Spleen (tissue), 7 donors: ENCODE results near the gene NGB.

Source experiments
- POLR2A ChIP-seq, 3 donors: fragments of 450-650 bp; IDR thresholded peaks; one replicate each; pipeline ENCODE4 v1.5.1; 2017; ENCODE audit warnings: antibody characterized with exemption in 3 of 3, mild to moderate bottlenecking in 1 of 3
- TF ChIP-seq, protein P1 (sequence below), 11 experiments: fragments of 200-600 bp in 7 of 11; fragments of 450-650 bp in 4 of 11; sonication (generic) in 4 of 11; IDR thresholded peaks in 8 of 11; conservative IDR thresholded peaks in 3 of 11; 1 replicate in 7 of 11; 2 replicates in 4 of 11; pipeline versions ENCODE4 v1.4.0 to v1.8.0; 2016 to 2021; ENCODE audit warnings: antibody characterized with exemption in 11 of 11, inconsistent platforms in 4 of 11, mild to moderate bottlenecking in 1 of 11
- donor health status: DM: no; HTN: no; CAD: no; lungs with moderate emphysema.
- donor health status: DM: no; HTN: no; CAD: no.
- donor health status: DM: no; HTN: no; CAD: no.

DNA sequence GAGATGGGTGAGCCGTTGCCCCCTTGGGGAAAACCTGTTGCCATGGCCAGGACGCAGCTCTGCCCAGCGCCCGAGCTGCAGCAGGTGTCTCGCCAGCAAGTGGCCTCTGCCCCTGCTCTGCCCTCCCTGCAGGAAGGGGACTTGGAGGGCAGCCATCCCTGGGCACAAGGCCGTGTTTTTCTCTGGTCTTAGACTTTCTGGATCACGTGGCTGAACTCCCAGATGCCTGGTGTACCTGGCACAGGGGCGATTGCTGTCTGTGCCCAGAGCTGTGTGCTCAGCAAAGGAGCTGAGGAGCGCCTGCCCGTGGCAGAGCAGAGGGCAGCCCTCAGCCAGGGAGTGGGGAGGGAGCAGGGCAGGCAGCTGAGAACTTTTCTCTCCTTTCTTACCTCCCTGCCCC is 51.4 kb downstream of the NGB start:
- TF ChIP-seq, protein P1, sequence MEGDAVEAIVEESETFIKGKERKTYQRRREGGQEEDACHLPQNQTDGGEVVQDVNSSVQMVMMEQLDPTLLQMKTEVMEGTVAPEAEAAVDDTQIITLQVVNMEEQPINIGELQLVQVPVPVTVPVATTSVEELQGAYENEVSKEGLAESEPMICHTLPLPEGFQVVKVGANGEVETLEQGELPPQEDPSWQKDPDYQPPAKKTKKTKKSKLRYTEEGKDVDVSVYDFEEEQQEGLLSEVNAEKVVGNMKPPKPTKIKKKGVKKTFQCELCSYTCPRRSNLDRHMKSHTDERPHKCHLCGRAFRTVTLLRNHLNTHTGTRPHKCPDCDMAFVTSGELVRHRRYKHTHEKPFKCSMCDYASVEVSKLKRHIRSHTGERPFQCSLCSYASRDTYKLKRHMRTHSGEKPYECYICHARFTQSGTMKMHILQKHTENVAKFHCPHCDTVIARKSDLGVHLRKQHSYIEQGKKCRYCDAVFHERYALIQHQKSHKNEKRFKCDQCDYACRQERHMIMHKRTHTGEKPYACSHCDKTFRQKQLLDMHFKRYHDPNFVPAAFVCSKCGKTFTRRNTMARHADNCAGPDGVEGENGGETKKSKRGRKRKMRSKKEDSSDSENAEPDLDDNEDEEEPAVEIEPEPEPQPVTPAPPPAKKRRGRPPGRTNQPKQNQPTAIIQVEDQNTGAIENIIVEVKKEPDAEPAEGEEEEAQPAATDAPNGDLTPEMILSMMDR (IDR thresholded peaks at IDR 0.05 in 8 of 11, conservative IDR thresholded peaks at IDR 0.05 in 3 of 11), result no peak
- no peak for TF ChIP-seq POLR2A (IDR thresholded peaks at IDR 0.05)
